AG04449 (cell line): ENCODE data around the gene FAAP100.

Experiments used
- CTCF ChIA-PET: fragments of 350-600 bp; formaldehyde crosslinking; extraction: SDS; loops from one replicate; lab custom pipeline; 2021; ENCODE audit warnings: antibody characterized with exemption; lab: Yijun Ruan, JAX
- POLR2A ChIA-PET: fragments of 400-600, 350-600 bp; formaldehyde crosslinking; extraction: SDS; loops from one replicate; lab custom pipeline; 2020; ENCODE audit warnings: antibody characterized with exemption, inconsistent platforms; lab: Yijun Ruan, JAX
- DNase-seq: peaks from one replicate; pipeline ENCODE4 v3.0.0-alpha.2; 2010; ENCODE audit warnings: low read depth, low spot score
- H3K4me3 ChIP-seq: 2 replicates; pipeline ENCODE4 v1.5.1; 2011; ENCODE audit warnings: low read depth, mild to moderate bottlenecking, control low read depth, low read length
- CTCF ChIP-seq: IDR thresholded peaks from one replicate; pipeline ENCODE4 v1.5.1; 2011; ENCODE audit warnings: mild to moderate bottlenecking, moderate library complexity, low read length, control low read depth, inconsistent platforms; ENCODE audit not compliant: insufficient read depth; ENCODE audit errors: missing control alignments

FAAP100 gene

DNA sequence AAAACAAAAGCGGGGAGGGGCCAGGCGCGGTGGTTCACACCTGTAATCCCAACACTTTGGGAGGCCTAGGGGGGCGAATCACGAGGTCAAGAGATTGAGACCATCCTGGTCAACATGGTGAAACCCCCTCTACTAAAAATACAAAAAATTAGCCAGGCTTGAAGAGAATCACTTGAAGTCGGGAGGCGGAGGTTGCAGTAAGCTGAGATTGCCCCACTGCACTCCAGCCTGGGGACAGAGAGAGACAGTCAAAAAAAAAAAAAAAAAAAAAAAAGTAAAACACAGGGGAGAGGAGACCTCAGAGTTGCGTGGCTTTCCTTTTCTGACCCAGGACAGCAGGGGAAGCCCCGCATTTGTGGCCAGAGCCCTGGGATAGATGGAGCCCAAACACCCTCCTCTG is 59.4 kb downstream of the FAAP100 start:
- no peak for TF ChIP-seq CTCF
- DNase-seq, result no peak
- CTCF ChIA-PET, result interaction anchor here (1.4 kb wide), 1 partner anchor 95 kb away, joined by 3 read pairs; no protein-coding TSS in a partner anchor
- no peak overlapping the region for H3K4me3 ChIP-seq
- POLR2A ChIA-PET, result no interaction called here

- DNase-seq, result no peak
- H3K4me3 ChIP-seq, result no peak overlapping the region
- TF ChIP-seq CTCF, result no peak
- ChIA-PET POLR2A (no interaction called here), CTCF (interaction anchor here (0.6 kb wide), 1 partner anchor 109 kb away, joined by 3 read pairs; no protein-coding TSS in a partner anchor)
Measured at GRCh38 chr17:81492202-81492601, 60.0 kb downstream of the FAAP100 start.

GRCh38 chr17:81491761-81492160 is 60.4 kb downstream of the FAAP100 start:
- no peak overlapping the region for H3K4me3 ChIP-seq
- DNase-seq, result no peak
- ChIA-PET CTCF (interaction anchor here (0.6 kb wide), 1 partner anchor 110 kb away, joined by 3 read pairs; no protein-coding TSS in a partner anchor), POLR2A (no interaction called here)
- no peak for TF ChIP-seq CTCF

DNA sequence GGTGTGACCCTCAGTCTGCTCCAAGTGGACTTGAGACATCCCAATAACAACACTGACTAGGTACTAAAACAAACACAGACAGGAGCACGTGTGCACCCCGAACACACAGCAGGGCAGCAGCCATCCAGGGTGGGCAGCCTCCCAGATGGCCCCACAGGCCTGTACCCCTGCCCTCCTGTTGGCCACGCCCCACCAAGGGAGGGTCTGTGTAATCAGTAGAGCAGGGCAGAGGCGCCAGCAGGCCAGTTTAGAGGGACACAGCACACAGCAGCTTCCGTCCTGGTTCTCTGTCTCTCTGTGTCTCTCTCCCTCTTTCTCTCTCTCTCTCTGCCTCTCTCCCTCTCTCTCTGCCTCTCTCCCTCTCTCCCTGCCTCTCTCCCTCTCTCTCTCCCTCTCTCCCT is 61.0 kb downstream of the FAAP100 start:
- ChIA-PET POLR2A (no interaction called here), CTCF (interaction anchor here (1.0 kb wide), 1 partner anchor 238 kb away, joined by 3 read pairs; no protein-coding TSS in a partner anchor)
- no peak for TF ChIP-seq CTCF
- DNase-seq, result no peak
- H3K4me3 ChIP-seq, result no peak overlapping the region

DNA sequence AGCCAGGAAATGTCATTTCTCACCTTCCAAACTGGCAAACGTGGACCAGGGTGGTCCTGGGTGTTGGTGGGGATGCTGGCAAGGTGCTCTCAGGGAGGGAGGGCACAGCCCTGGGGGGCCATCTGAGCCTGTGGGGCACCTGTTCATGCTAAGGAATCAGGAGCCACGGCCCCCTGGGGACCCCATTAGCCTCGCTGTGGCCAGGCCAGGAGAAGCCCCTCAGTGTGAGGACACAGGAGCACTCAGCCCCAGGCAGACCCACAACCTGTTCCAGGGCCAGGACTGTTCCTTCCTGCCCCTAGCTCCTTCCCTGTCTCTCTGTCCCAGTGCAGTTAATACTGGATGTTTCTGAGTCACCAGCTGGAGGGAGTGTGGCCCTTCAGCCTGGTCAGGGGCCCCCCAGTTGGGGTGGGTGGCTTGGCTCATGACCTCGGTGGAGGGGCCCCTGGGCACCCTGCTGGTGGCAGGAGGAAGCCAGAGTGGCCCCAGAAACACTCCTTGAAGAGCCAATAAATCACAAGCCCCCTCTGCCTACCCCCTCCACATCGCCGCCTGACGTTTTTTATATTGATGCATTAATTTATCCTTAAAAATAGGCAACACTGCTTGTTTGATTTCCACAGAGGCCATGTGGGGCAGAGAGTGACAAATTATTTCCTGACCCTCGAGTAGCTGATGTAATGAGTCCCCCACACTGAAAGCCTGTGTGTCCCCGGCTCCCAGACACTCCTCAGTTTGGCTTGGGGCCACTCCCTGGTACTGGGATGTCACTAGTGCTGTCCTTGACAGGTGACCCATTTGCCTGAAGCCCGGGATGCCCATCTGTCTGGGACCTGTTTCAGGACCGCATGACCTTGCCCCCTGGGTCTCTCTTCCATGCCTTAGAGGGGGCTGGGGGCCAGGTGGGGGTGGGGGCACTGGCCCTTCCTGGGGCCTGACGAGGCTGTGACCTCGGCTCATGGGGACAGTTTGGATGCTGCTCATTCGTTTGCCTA is 61.9 kb downstream of the FAAP100 start:
- no peak overlapping the region for H3K4me3 ChIP-seq
- CTCF ChIA-PET, result interaction anchor here (1.0 to 3.3 kb wide), 2 partner anchors 111 to 237 kb away, joined by 3 to 11 read pairs; no protein-coding TSS in a partner anchor
- DNase-seq, result no peak
- TF ChIP-seq CTCF, result no peak
- POLR2A ChIA-PET, result interaction anchor here (0.7 to 1.2 kb wide), 2 partner anchors 10 to 39 kb away, joined by 4 to 5 read pairs; no protein-coding TSS in a partner anchor
